ENCODE measurements around the gene CHRM4. TPM values are rescaled to one million over a fixed set of nuclear protein-coding genes. Genes with fewer than 3 reads are reported as not detected.
"Not testable (repeated sequence)": the region's sequence is repeated elsewhere in the genome, so short reads cannot be mapped to it uniquely, and the experiment has no call there.

Gene CHRM4
- total RNA-seq, 5 donors from 2014 or later (not counting 1 experiment from before 2014, with no cell fraction given) = 0.18 to 3.9 (median 1.5) TPM; not detected in 1

- ATAC-seq (replicated peaks in 1 of 4) = no peak
- Histone ChIP-seq H3K36me3 (ENCODE audit: control insufficient read depth in 2 of 2, extremely low read depth in 1 of 2, insufficient read depth in 1 of 2, low read length in 1 of 2) (peaks cover 51 to 83% of the 10 kb centered on the region in 2 donors), H3K9me3 (no peaks in the 10 kb centered on the region), H3K4me3 (ENCODE audit: control insufficient read depth in 1 of 2, extremely low read depth in 1 of 2, low read length in 1 of 2) (no peak overlapping the region), H3K27me3 (replicated peaks in 1 of 2; ENCODE audit: control insufficient read depth in 2 of 2, extremely low read depth in 1 of 2, insufficient read depth in 2 of 2, low read length in 1 of 2) (no peaks in the 10 kb centered on the region), H3K27ac (ENCODE audit: low read length) (no peak overlapping the region), H3K4me1 (ENCODE audit: control insufficient read depth in 1 of 2, extremely low read depth in 1 of 2, insufficient read depth in 2 of 2, low read length in 2 of 2) (peaks cover 0 to 11% of the 10 kb centered on the region in 2 experiments)
- POLR2A ChIA-PET = no interaction called here
- no peak for DNase-seq
- WGBS (ENCODE audit: insufficient coverage) = 95% methylated on average over 18 of the region's 30 CpGs
- Mint-ChIP-seq H3K27ac (no peak overlapping the region), H3K4me3 (no peak overlapping the region), H3K27me3 (no peaks in the 10 kb centered on the region), H3K9me3 (no peaks in the 10 kb centered on the region), H3K4me1 (peaks cover 4 to 17% (median 12%) of the 10 kb centered on the region in 3 donors), H3K36me3 (peaks cover 34% of the 10 kb centered on the region)
- CTCF ChIA-PET = interaction anchor here in 1 of 2 donors (0.6 kb wide), 1 partner anchor 22 kb away, joined by 6 read pairs; no protein-coding TSS in a partner anchor
Observed at GRCh38 chr11:46373787-46374740, 17.5 kb downstream of the CHRM4 start.

DNA sequence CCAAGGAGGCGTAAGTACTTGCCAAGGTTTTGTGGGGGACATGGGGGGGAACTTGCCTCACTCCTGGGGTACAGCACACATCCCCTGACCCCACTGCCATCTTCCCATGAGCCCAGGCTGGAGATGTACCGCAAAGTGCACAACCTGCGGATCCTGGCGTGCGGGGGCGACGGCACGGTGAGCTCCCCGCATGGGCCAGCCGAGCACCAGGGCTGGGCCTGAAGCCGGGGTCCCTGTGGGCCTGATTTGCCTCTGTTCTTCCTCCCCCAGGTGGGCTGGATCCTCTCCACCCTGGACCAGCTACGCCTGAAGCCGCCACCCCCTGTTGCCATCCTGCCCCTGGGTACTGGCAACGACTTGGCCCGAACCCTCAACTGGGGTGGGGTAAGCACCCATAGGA lies 19.1 kb downstream of the CHRM4 start:
- Histone ChIP-seq H3K36me3 (ENCODE audit: control insufficient read depth in 2 of 2, extremely low read depth in 1 of 2, insufficient read depth in 1 of 2, low read length in 1 of 2) (peaks cover 46 to 92% of the 10 kb centered on the region in 2 donors), H3K4me1 (ENCODE audit: control insufficient read depth in 1 of 2, extremely low read depth in 1 of 2, insufficient read depth in 2 of 2, low read length in 2 of 2) (peaks cover 0 to 16% of the 10 kb centered on the region in 2 experiments)
- H3K27ac ChIP-seq (ENCODE audit: low read length); H3K27me3 ChIP-seq (replicated peaks in 1 of 2; ENCODE audit: control insufficient read depth in 2 of 2, extremely low read depth in 1 of 2, insufficient read depth in 2 of 2, low read length in 1 of 2); H3K27me3 Mint-ChIP-seq; H3K9me3 Mint-ChIP-seq; ATAC-seq (replicated peaks in 1 of 4); H3K9me3 ChIP-seq; POLR2A ChIA-PET; H3K4me3 Mint-ChIP-seq; H3K27ac Mint-ChIP-seq; DNase-seq; H3K4me3 ChIP-seq (ENCODE audit: control insufficient read depth in 1 of 2, extremely low read depth in 1 of 2, low read length in 1 of 2); CTCF ChIA-PET: not testable (repeated sequence)
- H3K36me3 Mint-ChIP-seq = peaks cover 34% of the 10 kb centered on the region
- peaks cover 12 to 23% (median 15%) of the 10 kb centered on the region in 3 donors for H3K4me1 Mint-ChIP-seq
- WGBS (ENCODE audit: insufficient coverage) = 96% methylated on average over 9 of the region's 15 CpGs

DNA sequence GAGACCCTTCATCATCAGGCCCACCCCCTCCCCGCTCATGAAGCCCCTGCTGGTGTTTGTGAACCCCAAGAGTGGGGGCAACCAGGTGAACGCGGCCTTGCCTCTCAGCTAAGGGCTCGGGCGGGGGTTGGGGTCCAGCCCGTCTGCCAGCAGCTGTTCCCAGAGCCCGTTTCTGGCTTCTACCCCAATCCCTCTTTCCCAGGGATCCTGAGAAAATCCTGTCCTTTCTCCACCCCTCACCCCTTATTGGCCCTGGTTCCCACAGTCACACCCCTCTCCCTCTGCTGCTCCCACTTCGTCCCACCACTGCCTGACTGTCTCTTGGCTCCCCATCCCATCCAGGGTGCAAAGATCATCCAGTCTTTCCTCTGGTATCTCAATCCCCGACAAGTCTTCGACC lies 19.5 kb downstream of the CHRM4 start:
- Histone ChIP-seq H3K27me3 (replicated peaks in 1 of 2; ENCODE audit: control insufficient read depth in 2 of 2, extremely low read depth in 1 of 2, insufficient read depth in 2 of 2, low read length in 1 of 2) (no peaks in the 10 kb centered on the region), H3K4me1 (ENCODE audit: control insufficient read depth in 1 of 2, extremely low read depth in 1 of 2, insufficient read depth in 2 of 2, low read length in 2 of 2) (peaks cover 0 to 20% of the 10 kb centered on the region in 2 experiments), H3K4me3 (ENCODE audit: control insufficient read depth in 1 of 2, extremely low read depth in 1 of 2, low read length in 1 of 2) (no peak overlapping the region), H3K27ac (ENCODE audit: low read length) (no peak overlapping the region), H3K36me3 (ENCODE audit: control insufficient read depth in 2 of 2, extremely low read depth in 1 of 2, insufficient read depth in 1 of 2, low read length in 1 of 2) (peaks cover 42 to 90% of the 10 kb centered on the region in 2 donors), H3K9me3 (no peaks in the 10 kb centered on the region)
- no peak overlapping the region for H3K4me3 Mint-ChIP-seq
- no peak overlapping the region for H3K27ac Mint-ChIP-seq
- peaks cover 17 to 26% (median 19%) of the 10 kb centered on the region in 3 donors for H3K4me1 Mint-ChIP-seq
- H3K27me3 Mint-ChIP-seq = no peaks in the 10 kb centered on the region
- POLR2A ChIA-PET = no interaction called here
- CTCF ChIA-PET = no interaction called here
- H3K36me3 Mint-ChIP-seq = peaks cover 30% of the 10 kb centered on the region
- no peak for ATAC-seq (replicated peaks in 1 of 4)
- no peak for DNase-seq
- H3K9me3 Mint-ChIP-seq = no peaks in the 10 kb centered on the region
- 93% methylated on average over 8 of the region's 10 CpGs for WGBS (ENCODE audit: insufficient coverage)

GRCh38 chr11:46371262-46371661 lies 20.3 kb downstream of the CHRM4 start:
- H3K27ac ChIP-seq (ENCODE audit: low read length); H3K9me3 ChIP-seq; H3K27me3 Mint-ChIP-seq; H3K9me3 Mint-ChIP-seq; DNase-seq; H3K4me3 ChIP-seq (ENCODE audit: control insufficient read depth in 1 of 2, extremely low read depth in 1 of 2, low read length in 1 of 2); ATAC-seq (replicated peaks in 1 of 4); POLR2A ChIA-PET; H3K4me3 Mint-ChIP-seq; H3K27me3 ChIP-seq (replicated peaks in 1 of 2; ENCODE audit: control insufficient read depth in 2 of 2, extremely low read depth in 1 of 2, insufficient read depth in 2 of 2, low read length in 1 of 2); H3K27ac Mint-ChIP-seq: not testable (repeated sequence)
- Mint-ChIP-seq H3K36me3 (peaks cover 23% of the 10 kb centered on the region), H3K4me1 (peaks cover 22 to 23% (median 22%) of the 10 kb centered on the region in 3 donors)
- CTCF ChIA-PET = interaction anchor here in 1 of 2 donors (0.7 kb wide), 1 partner anchor 397 kb away, joined by 3 read pairs; no protein-coding TSS in a partner anchor
- 99% methylated on average over 18 of the region's 19 CpGs for WGBS (ENCODE audit: insufficient coverage)
- H3K4me1 ChIP-seq (ENCODE audit: control insufficient read depth in 1 of 2, extremely low read depth in 1 of 2, insufficient read depth in 2 of 2, low read length in 2 of 2) = peaks cover 0 to 28% of the 10 kb centered on the region in 2 experiments
- peaks cover 39 to 88% of the 10 kb centered on the region in 2 donors for H3K36me3 ChIP-seq (ENCODE audit: control insufficient read depth in 2 of 2, extremely low read depth in 1 of 2, insufficient read depth in 1 of 2, low read length in 1 of 2)

DNA sequence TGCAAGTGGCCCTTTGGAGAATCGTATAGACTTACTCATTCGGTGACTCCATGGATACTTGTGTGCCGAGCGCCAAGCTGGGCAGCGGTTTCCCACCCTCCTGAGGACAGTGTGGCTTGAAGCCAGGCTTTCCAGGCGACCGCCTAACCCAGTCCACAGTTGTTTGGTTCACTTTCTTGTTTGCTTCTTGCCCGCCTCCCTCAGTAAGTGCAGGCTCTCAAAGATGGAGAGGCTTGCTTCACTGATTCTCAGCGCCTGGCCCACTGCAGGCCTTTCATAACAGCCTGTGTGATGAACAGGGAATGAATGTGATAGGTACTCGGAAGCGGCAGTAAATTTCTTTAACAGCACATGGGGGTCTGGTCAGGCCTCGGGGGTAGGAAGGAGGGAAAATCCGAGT lies 21.3 kb downstream of the CHRM4 start:
- Histone ChIP-seq H3K36me3 (ENCODE audit: control insufficient read depth in 2 of 2, extremely low read depth in 1 of 2, insufficient read depth in 1 of 2, low read length in 1 of 2) (peaks cover 40 to 83% of the 10 kb centered on the region in 2 donors), H3K27me3 (replicated peaks in 1 of 2; ENCODE audit: control insufficient read depth in 2 of 2, extremely low read depth in 1 of 2, insufficient read depth in 2 of 2, low read length in 1 of 2) (no peaks in the 10 kb centered on the region), H3K4me1 (ENCODE audit: control insufficient read depth in 1 of 2, extremely low read depth in 1 of 2, insufficient read depth in 2 of 2, low read length in 2 of 2) (peaks cover 2 to 34% of the 10 kb centered on the region in 2 experiments), H3K27ac (ENCODE audit: low read length) (no peak overlapping the region), H3K4me3 (ENCODE audit: control insufficient read depth in 1 of 2, extremely low read depth in 1 of 2, low read length in 1 of 2) (no peak overlapping the region), H3K9me3 (no peaks in the 10 kb centered on the region)
- Mint-ChIP-seq H3K9me3 (no peaks in the 10 kb centered on the region), H3K27me3 (no peaks in the 10 kb centered on the region), H3K4me1 (peaks cover 25 to 31% (median 30%) of the 10 kb centered on the region in 3 donors), H3K36me3 (peaks cover 21% of the 10 kb centered on the region), H3K27ac (peak overlapping the region in 1 of 2 donors; percentile 52), H3K4me3 (no peak overlapping the region)
- DNase-seq (no peak), ATAC-seq (replicated peaks in 1 of 4) (no peak)
- ChIA-PET CTCF (no interaction called here), POLR2A (no interaction called here)
- WGBS (ENCODE audit: insufficient coverage) = 94% methylated on average over 12 of the region's 13 CpGs

GRCh38 chr11:46369458-46370152 lies 22.0 kb downstream of the CHRM4 start:
- Mint-ChIP-seq H3K27me3 (no peaks in the 10 kb centered on the region), H3K4me1 (peaks cover 31 to 37% (median 37%) of the 10 kb centered on the region in 3 donors), H3K9me3 (no peaks in the 10 kb centered on the region), H3K36me3 (peaks cover 17% of the 10 kb centered on the region), H3K4me3 (no peak overlapping the region), H3K27ac (peak overlapping the region; percentile 67 to 72)
- H3K4me1 ChIP-seq (ENCODE audit: control insufficient read depth in 1 of 2, extremely low read depth in 1 of 2, insufficient read depth in 2 of 2, low read length in 2 of 2) = peaks cover 2 to 41% of the 10 kb centered on the region in 2 experiments
- 71% methylated on average over 18 of the region's 25 CpGs for WGBS (ENCODE audit: insufficient coverage)
- H3K27ac ChIP-seq (ENCODE audit: low read length) = no peak overlapping the region
- no peaks in the 10 kb centered on the region for H3K9me3 ChIP-seq
- CTCF ChIA-PET = interaction anchor here (1.5 to 2.3 kb wide), 3 partner anchors 9 to 21 kb away, joined by 8 to 11 read pairs (median 11); no protein-coding TSS in a partner anchor
- H3K27me3 ChIP-seq (replicated peaks in 1 of 2; ENCODE audit: control insufficient read depth in 2 of 2, extremely low read depth in 1 of 2, insufficient read depth in 2 of 2, low read length in 1 of 2) = no peaks in the 10 kb centered on the region
- POLR2A ChIA-PET = no interaction called here
- peaks cover 35 to 83% of the 10 kb centered on the region in 2 donors for H3K36me3 ChIP-seq (ENCODE audit: control insufficient read depth in 2 of 2, extremely low read depth in 1 of 2, insufficient read depth in 1 of 2, low read length in 1 of 2)
- DNase-seq = peak in 13 of 35 experiments; percentile 22 to 68 (median 48)
- ATAC-seq (replicated peaks in 1 of 4) = peak; percentile 54 to 59 (median 58)
- H3K4me3 ChIP-seq (ENCODE audit: control insufficient read depth in 1 of 2, extremely low read depth in 1 of 2, low read length in 1 of 2) = no peak overlapping the region

Data from T-cell (primary cell).